Thymus (tissue), 11 donors: ENCODE results near the gene ZNF678. TPM values are rescaled to one million over a fixed set of nuclear protein-coding genes. Genes with fewer than 3 reads are reported as not detected.
A peak's percentile ranks its signal among the peaks of the same experiment; 100 is the strongest.

ENCODE experiments used
- DNase-seq, 9 donors: peaks; one replicate each; pipeline ENCODE4 v3.0.0-alpha.2; 2013; ENCODE audit warnings: low spot score in 9 of 9, low read depth in 6 of 9, missing footprints in 1 of 9
- H3K27ac ChIP-seq, 2 donors: one replicate each; pipeline ENCODE4 v1.5.1; 2013; ENCODE audit warnings: control low read depth in 1 of 2, low read depth in 1 of 2, low read length in 1 of 2, mild to moderate bottlenecking in 1 of 2, moderate library complexity in 1 of 2
- H3K27me3 ChIP-seq, 2 donors: one replicate each; pipeline ENCODE4 v1.5.1; 2013; ENCODE audit warnings: low read length in 1 of 2; ENCODE audit not compliant: control insufficient read depth in 2 of 2, insufficient read depth in 1 of 2
- H3K36me3 ChIP-seq, 2 donors: one replicate each; pipeline ENCODE4 v1.5.1; 2013; ENCODE audit warnings: low read length in 1 of 2, mild to moderate bottlenecking in 1 of 2, moderate library complexity in 1 of 2; ENCODE audit not compliant: control insufficient read depth in 2 of 2, insufficient read depth in 2 of 2
- H3K4me1 ChIP-seq, 2 donors: one replicate each; pipeline ENCODE4 v1.5.1; 2013; ENCODE audit warnings: low read length in 2 of 2; ENCODE audit not compliant: control insufficient read depth in 2 of 2, insufficient read depth in 2 of 2
- H3K4me3 ChIP-seq, 2 donors: one replicate each; pipeline ENCODE4 v1.5.1; 2013; ENCODE audit warnings: low read length in 2 of 2, control low read depth in 1 of 2, mild to moderate bottlenecking in 1 of 2
- H3K9me3 ChIP-seq, 2 donors: one replicate each; pipeline ENCODE4 v1.5.1; 2013; ENCODE audit warnings: low read length in 1 of 2, mild to moderate bottlenecking in 1 of 2; ENCODE audit not compliant: control insufficient read depth in 2 of 2, insufficient read depth in 1 of 2
- WGBS: extraction: QIAGEN DNeasy Blood & Tissue Kit; methylation state at CpG from one replicate; pipeline ENCODE4 v1.1.7; 2013; 5-methylcytosine and 5-hydroxymethylcytosine counted together
- polyA plus RNA-seq: library from polyadenylated mRNA; stranded (reverse); fragments of 200-250 nt; gene quantifications from one replicate; pipeline ENCODE4 v1.2.3, GENCODE V29; 2013
- total RNA-seq: library from RNA; stranded (reverse); fragments of 120-200 nt; gene quantifications from one replicate; pipeline ENCODE4 v1.2.4, GENCODE V29; 2013
- donor health status: healthy.

ZNF678 gene
- total and polyA plus RNA-seq, 2 donors: 2.3 to 11.6 TPM

DNA sequence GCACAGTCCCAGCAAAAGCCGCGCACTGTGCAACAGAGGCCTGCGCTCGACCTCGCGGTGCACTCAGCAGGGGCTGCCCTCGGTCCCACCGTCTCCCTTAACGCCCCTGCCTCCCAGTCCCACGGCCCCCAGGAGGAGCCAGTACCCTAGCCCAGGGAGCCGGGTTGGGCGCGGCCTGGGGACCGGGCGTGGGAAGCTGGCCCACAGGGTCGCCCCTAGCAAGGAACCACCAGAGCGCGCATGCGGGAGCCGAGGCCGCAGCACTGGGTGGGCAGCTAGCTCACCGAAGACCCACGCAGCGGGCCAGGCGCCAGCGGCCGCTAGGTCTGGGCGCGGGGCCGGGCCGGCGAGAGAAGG is 21.6 kb upstream of the ZNF678 start:
- 30% methylated on average over 32 of the region's 32 CpGs for WGBS
- Histone ChIP-seq H3K4me3 (peak overlapping the region; percentile 32 to 61), H3K27ac (no peak overlapping the region), H3K9me3 (no peaks in the 10 kb centered on the region), H3K4me1 (peaks cover 3 to 11% of the 10 kb centered on the region in 2 donors), H3K36me3 (no peaks in the 10 kb centered on the region), H3K27me3 (peaks cover 5 to 25% of the 10 kb centered on the region in 2 donors)
- DNase-seq: no peak

DNA sequence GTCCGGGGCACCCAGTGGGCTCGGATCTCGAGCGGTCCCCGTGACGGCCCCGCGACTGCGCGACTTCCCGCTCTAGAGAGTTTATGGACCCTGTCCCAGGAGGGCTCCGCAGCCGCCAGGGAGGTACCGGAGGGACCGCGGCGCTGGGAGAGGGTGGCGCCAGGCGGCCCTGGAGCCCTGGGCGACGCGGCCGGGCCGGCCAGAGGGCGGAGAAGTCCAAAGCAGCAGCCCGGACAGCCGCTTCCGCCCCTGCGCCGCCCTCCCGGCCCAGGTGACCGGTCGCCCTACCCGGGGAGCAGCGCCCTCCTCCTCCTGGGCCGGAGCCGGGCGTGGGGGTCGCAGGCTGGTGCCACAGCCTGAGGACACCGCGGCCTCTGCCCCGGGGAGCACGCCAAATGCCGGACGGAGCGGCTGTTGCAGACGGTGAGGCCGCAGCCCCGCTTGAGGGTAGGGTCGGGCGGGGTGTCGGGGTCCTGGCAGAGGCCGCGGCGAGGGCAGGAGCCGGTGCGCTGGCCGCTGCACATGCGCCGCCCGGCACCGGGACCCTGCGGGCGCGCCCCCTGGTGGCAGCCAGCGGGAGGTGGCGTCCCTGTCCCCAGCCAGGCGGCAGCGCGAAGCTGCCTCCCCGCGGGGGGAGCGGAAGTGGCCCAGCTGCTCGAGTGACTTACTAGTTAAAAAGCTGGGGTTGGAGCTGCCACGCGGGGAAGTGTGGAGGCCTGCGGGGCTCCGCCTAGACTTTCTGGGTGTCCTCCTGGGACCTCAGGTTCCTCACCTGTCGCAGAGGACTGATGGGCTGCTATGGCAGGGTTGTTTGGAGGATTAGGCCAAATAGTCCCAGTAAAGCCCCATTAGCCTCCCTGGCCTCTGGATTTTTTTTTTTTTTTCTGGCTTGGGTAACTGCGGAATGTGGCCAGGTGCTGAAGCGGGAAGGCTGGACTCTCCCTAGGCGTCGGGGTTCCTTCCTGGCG is 20.9 kb upstream of the ZNF678 start:
- WGBS: 6% methylated on average over 84 of the region's 84 CpGs
- no peak overlapping the region for H3K27ac ChIP-seq
- DNase-seq: peak; percentile 48 to 93 (median 84)

DNA sequence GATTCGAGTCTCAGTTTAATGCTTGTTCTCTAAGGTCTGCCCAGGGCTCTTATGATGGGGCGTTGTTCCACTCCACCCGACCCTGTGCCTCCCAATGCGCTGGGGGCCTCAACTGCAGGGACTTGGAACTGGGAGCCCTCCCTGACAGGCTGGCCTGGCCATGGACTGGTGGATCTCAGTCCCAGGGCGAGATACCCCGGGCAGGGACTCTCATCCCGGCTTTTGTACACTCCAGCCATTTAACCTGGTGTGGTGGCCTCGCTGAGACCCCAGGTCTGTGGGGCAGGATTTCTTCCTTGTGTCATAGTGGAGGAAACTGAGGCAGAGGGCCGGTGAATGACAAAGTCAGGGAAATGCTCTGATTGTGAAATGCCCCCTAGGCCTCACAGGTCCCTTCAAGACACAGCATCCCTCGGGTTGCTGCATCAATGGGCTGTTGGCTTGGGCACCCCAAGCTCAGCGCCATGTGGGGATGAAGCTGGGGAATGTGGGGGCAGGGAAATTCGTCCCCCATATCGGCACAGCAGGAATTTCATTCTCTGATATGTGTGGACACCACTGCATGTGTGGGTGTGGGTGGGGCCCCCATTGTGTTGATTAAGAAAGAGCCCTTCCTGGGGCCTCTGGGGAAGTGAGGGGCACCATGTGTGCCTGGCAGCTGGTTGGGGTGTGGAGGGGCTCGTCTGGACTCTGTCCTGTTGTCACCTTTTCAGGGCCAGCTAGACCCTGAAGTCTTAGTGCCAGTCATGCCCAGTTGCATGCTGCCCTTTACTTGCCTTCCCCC is 19.9 kb upstream of the ZNF678 start:
- Histone ChIP-seq H3K36me3 (no peaks in the 10 kb centered on the region), H3K27ac (no peak overlapping the region), H3K4me1 (peaks cover 3 to 11% of the 10 kb centered on the region in 2 donors), H3K9me3 (no peaks in the 10 kb centered on the region), H3K4me3 (no peak overlapping the region), H3K27me3 (peaks cover 5 to 25% of the 10 kb centered on the region in 2 donors)
- 93% methylated on average over 14 of the region's 14 CpGs for WGBS
- DNase-seq: no peak

More for the DNA sequence above, 20.9 kb upstream of the ZNF678 start:
- Histone ChIP-seq H3K4me3 (peak overlapping the region; percentile 32 to 61), H3K9me3 (no peaks in the 10 kb centered on the region), H3K4me1 (peaks cover 3 to 11% of the 10 kb centered on the region in 2 donors), H3K27me3 (peaks cover 5 to 25% of the 10 kb centered on the region in 2 donors), H3K36me3 (no peaks in the 10 kb centered on the region)

DNA sequence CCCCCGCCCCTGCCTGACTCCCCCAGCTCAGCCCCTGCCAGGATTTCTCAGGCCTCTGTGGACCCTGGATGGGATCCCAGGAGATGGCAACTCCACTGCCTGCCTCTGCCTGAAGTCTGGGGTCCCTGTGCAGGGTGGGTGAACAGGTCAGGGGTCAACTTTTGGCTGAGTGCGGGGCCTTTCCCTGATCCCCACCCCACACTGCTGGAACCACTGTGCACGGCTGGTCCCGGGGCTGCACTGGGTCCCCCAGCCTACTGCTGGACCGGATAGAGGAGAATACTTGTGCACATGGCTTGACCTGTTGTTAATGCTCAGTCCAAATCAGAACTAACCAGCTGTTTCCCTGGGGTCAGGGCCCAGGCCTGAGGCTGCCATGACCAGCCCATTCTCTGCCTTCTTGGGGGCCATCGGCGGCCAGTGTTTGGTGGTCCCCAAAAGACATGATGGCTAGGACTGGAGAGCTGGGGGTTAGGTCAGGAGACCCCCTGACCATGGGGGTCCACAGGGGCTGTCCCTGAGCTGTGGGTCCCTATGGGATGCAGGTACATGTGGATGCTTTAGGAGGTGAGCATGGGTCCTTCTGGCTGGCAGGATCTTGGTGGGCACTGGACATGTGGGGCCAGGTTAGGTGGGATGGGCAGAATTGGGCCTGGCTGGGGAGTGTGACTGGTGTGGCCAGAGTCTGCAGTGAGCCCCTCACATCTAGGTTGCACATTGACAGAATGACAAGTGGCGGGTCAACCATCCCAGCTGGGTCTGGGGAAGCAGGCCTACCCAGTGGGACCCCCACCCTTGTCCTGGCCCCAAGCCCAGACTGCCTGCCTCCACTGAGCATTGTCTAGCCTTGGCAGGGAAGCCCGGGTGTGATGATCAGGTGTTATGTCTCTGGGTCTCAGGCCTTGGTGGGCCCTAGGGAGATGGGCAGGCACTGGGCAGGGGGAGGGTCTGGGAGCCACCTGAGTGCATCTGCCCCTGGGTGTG is 19.0 kb upstream of the ZNF678 start:
- no peaks in the 10 kb centered on the region for H3K36me3 ChIP-seq
- H3K4me1 ChIP-seq: peaks cover 3 to 11% of the 10 kb centered on the region in 2 donors
- H3K4me3 ChIP-seq: no peak overlapping the region
- no peaks in the 10 kb centered on the region for H3K9me3 ChIP-seq
- WGBS: 96% methylated on average over 9 of the region's 9 CpGs
- H3K27me3 ChIP-seq: peaks cover 5 to 25% of the 10 kb centered on the region in 2 donors
- no peak overlapping the region for H3K27ac ChIP-seq
- DNase-seq: no peak

DNA sequence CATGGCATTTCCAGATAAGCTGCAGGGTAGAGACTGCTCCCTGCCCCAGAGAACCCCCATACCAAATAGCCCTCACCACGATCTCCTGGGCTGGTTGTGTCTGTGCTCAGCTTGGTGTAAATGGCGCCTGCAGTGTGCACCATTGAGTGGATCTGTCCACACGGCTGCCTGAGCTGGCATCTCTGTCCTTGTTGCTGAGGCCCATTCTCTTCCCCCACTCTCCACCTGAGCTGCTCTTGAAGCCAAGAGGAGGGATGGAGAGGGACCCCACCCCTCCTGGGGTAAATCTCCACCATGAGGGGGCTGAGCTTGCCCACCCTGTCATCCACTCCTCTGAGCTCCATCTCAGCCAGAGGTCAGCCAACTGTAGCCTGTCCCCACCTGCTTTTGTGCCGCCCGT is 18.0 kb upstream of the ZNF678 start:
- 85% methylated on average over 5 of the region's 5 CpGs for WGBS
- Histone ChIP-seq H3K36me3 (no peaks in the 10 kb centered on the region), H3K4me1 (peaks cover 3 to 11% of the 10 kb centered on the region in 2 donors), H3K4me3 (no peak overlapping the region), H3K27ac (no peak overlapping the region), H3K9me3 (no peaks in the 10 kb centered on the region), H3K27me3 (peaks cover 5 to 21% of the 10 kb centered on the region in 2 donors)
- no peak for DNase-seq

DNA sequence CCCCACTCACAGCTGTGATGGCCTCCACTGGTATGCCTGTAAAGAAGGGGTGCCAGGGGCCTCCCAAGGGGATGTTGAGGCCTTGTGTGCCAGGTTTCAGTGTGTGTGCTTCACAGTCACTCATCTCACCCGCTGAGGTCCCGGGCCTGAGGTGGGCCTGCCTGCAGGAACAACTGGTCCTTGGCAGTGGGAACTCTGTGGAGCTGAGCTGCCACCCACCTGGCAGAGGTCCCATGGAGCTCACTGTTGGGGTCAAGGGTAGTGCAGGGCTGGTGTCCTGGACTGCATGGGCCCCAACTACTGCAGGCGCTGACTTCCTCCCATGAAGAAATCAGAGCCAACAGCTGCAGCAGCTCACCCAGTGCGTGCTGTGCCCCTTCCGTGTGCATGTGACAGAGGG is 17.3 kb upstream of the ZNF678 start:
- no peaks in the 10 kb centered on the region for H3K36me3 ChIP-seq
- H3K4me3 ChIP-seq: no peak overlapping the region
- peaks cover 3 to 11% of the 10 kb centered on the region in 2 donors for H3K4me1 ChIP-seq
- H3K9me3 ChIP-seq: no peaks in the 10 kb centered on the region
- DNase-seq: no peak
- H3K27me3 ChIP-seq: peaks cover 5 to 14% of the 10 kb centered on the region in 2 donors
- no peak overlapping the region for H3K27ac ChIP-seq
- WGBS: 95% methylated on average over 5 of the region's 5 CpGs

DNA sequence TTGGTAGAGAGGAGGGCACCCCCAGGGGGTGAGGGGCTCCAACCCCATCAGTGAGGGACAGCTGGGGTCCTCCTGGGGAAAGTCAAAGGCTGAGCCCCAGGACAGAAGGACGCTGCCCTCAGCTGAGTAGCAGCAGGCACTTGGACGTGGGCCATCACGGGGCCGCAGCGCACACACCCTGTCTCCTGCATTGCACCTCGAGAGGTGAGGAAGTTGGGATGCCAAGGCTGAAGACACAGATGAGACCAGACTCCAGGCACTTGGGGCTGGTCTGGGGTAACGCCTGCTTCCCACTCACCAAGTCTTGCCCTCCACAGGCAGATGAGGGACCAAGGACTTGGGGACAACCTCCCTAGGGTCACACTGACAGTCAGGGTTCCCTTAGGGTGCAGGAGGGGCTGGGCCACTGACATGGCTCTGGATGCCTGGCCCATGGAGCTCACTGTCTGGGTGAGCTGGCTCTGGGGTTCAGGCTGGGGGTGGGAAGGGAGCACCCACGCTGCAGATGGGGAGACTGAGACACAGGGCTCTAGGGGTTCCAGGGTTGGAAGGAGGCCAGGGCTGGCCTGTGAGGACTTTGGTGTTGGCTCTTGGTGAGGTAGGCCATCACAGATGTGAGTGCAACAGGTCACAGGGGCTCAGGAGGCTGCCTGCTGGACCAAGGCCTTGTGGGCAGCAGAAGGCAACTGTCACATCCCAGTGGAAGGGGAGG is 16.6 kb upstream of the ZNF678 start:
- WGBS: 96% methylated on average over 8 of the region's 8 CpGs
- H3K4me1 ChIP-seq: peaks cover 3 to 8% of the 10 kb centered on the region in 2 donors
- H3K36me3 ChIP-seq: no peaks in the 10 kb centered on the region
- no peak for DNase-seq
- H3K27ac ChIP-seq: no peak overlapping the region
- H3K4me3 ChIP-seq: no peak overlapping the region
- H3K27me3 ChIP-seq: peaks cover 0 to 7% of the 10 kb centered on the region in 2 donors
- H3K9me3 ChIP-seq: no peaks in the 10 kb centered on the region
